Measurements from ENCODE around the gene MPIG6B.
A peak's percentile ranks its signal among the peaks of the same experiment; 100 is the strongest.

MPIG6B gene

DNA sequence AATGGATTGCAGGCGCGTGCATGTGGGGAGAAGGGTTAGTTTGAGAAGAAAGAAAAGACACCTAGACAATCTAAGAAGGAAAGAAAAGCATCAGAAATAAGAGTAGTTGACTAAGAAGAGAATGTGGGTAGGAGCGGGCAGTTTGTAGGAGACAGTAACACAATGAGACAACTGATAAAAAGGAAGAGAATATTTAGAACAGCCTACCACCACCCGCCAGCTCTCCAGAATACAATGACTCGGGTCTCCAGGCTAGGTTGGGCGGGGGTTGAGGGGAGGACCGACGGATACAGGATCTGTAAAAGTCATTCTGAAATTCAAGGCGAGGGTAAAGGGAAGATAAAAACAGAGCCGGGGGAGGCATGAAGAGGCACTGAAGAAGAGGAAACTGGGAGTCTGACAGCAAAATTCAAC is 20.8 kb upstream of the MPIG6B start:
- no peaks in the 10 kb centered on the region for H4K20me1 ChIP-seq (ENCODE audit: insufficient read depth, low read length)
- no peaks in the 10 kb centered on the region for H3K9me3 ChIP-seq (ENCODE audit: insufficient read depth, low read length, severe bottlenecking)
- H3K27me3 ChIP-seq (ENCODE audit: insufficient read depth, low read length, poor library complexity) = no peaks in the 10 kb centered on the region
- peak overlapping the region; percentile 73 for H3K4me2 ChIP-seq (ENCODE audit: insufficient read depth, low read length)
- H3K4me1 ChIP-seq (ENCODE audit: insufficient read depth, low read length) = peaks cover 34% of the 10 kb centered on the region
- H3K79me2 ChIP-seq (ENCODE audit: insufficient read depth, low read length) = peaks cover 44% of the 10 kb centered on the region
- ATAC-seq (ENCODE audit: insufficient read depth, low read depth) (peak; percentile 15), DNase-seq (no peak)
- no peak for TF ChIP-seq EZH2 (IDR thresholded peaks at IDR 0.05; ENCODE audit: borderline replicate concordance, low read depth, low read length, severe bottlenecking)
- TF ChIP-seq, protein P1, sequence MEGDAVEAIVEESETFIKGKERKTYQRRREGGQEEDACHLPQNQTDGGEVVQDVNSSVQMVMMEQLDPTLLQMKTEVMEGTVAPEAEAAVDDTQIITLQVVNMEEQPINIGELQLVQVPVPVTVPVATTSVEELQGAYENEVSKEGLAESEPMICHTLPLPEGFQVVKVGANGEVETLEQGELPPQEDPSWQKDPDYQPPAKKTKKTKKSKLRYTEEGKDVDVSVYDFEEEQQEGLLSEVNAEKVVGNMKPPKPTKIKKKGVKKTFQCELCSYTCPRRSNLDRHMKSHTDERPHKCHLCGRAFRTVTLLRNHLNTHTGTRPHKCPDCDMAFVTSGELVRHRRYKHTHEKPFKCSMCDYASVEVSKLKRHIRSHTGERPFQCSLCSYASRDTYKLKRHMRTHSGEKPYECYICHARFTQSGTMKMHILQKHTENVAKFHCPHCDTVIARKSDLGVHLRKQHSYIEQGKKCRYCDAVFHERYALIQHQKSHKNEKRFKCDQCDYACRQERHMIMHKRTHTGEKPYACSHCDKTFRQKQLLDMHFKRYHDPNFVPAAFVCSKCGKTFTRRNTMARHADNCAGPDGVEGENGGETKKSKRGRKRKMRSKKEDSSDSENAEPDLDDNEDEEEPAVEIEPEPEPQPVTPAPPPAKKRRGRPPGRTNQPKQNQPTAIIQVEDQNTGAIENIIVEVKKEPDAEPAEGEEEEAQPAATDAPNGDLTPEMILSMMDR (IDR thresholded peaks at IDR 0.05; ENCODE audit: borderline replicate concordance, extremely low read depth, low read length, poor library complexity, severe bottlenecking) = no peak
- H3K4me3 ChIP-seq (ENCODE audit: low read depth in 1 of 2, low read length in 2 of 2) = peak overlapping the region; percentile 82 to 91
- H2AFZ ChIP-seq (ENCODE audit: low read depth, low read length) = peak overlapping the region; percentile 76
- peaks cover 33% of the 10 kb centered on the region for H3K36me3 ChIP-seq (ENCODE audit: insufficient read depth, low read length)
- peak overlapping the region; percentile 84 for H3K9ac ChIP-seq (ENCODE audit: low read depth, low read length)
- H3K27ac ChIP-seq (ENCODE audit: low read length) = peak overlapping the region; percentile 93

DNA sequence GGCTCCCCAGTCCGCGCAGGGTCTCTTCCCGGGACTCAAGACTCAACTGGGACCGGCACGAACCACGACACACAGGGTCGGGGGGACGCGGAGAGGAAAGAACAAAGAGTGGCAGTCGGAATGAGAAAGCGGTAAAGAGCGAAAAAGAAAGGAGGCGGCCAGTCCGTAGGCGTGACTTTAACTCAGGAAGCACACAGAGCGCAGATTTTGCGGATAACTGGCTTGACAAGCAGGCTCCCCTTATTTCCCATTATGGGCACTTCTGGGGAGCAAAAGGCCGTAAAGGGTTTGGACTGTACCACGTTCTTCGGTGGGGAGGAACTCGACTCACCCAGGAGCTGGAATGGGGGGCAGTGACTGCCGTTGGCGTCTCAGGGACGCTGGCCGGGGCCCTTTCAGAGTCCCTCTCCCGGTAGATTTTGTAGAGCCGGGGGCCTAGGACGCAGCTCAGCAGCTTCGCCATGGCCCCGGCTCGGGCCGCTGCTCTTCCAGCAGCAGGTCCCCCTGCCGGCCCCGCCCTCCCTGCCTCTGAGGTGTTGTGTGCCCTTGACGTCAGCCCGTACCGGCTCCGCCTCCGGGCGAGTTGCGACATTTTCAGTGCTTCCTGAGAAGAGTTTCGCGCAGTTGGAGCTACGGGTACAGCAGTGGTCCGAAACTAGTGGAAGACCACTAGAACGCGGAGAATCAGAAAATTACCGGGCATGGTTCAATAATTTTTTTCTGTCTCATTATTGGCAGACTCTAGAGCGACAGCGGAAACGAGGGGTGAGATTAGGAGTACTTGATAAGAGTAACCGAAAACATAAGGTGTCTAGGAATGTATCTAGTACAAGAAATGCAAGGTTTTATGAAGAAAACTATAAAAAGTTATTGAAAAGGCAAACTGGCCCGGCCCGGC is 20.1 kb upstream of the MPIG6B start, which contains the start of gene ABHD16A:
ABHD16A (minus strand) TSS at position 506 of the 898 bp plus-strand sequence; CDS start at position 463, 43 bp downstream.
- ATAC-seq (ENCODE audit: insufficient read depth, low read depth) (peak; percentile 92), DNase-seq (peak; percentile 99)
- TF ChIP-seq EZH2 (IDR thresholded peaks at IDR 0.05; ENCODE audit: borderline replicate concordance, low read depth, low read length, severe bottlenecking) = no peak
- TF ChIP-seq, protein P1 (IDR thresholded peaks at IDR 0.05; ENCODE audit: borderline replicate concordance, extremely low read depth, low read length, poor library complexity, severe bottlenecking) = no peak
- no peaks in the 10 kb centered on the region for H4K20me1 ChIP-seq (ENCODE audit: insufficient read depth, low read length)
- H3K36me3 ChIP-seq (ENCODE audit: insufficient read depth, low read length) = peaks cover 28% of the 10 kb centered on the region
- H3K27me3 ChIP-seq (ENCODE audit: insufficient read depth, low read length, poor library complexity) = no peaks in the 10 kb centered on the region
- H3K27ac ChIP-seq (ENCODE audit: low read length) = peak within 1 kb of the TSS; percentile 93
- peak within 1 kb of the TSS; percentile 73 for H3K4me2 ChIP-seq (ENCODE audit: insufficient read depth, low read length)
- H3K4me3 ChIP-seq (ENCODE audit: low read depth in 1 of 2, low read length in 2 of 2) = peak within 1 kb of the TSS; percentile 82 to 91
- H3K79me2 ChIP-seq (ENCODE audit: insufficient read depth, low read length) = peaks cover 42% of the 10 kb centered on the region
- no peaks in the 10 kb centered on the region for H3K9me3 ChIP-seq (ENCODE audit: insufficient read depth, low read length, severe bottlenecking)
- peaks cover 34% of the 10 kb centered on the region for H3K4me1 ChIP-seq (ENCODE audit: insufficient read depth, low read length)
- H3K9ac ChIP-seq (ENCODE audit: low read depth, low read length) = peak within 1 kb of the TSS; percentile 84
- H2AFZ ChIP-seq (ENCODE audit: low read depth, low read length) = peak within 1 kb of the TSS; percentile 81

DNA sequence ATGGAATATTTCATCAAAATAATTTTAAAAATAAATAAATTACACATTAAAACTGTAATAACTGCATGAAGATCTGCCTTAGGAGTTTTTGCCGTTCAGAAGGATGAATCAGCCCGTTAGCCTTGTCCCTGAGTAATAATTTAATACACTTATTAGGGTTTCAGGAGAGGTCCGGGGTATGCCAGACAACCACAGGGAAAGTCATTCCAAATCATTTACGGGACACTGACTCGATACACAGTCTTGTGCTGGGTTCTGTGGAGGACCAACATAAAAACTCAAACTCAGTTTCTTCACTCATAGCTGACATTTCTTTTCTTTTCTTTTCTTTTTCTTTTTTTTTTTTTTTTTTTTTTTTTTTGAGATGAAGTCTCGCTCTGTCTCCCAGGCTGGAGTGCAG is 17.2 kb upstream of the MPIG6B start:
- Histone ChIP-seq H2AFZ (ENCODE audit: low read depth, low read length) (no peak overlapping the region), H3K36me3 (ENCODE audit: insufficient read depth, low read length) (peaks cover 9% of the 10 kb centered on the region), H3K27ac (ENCODE audit: low read length) (no peak overlapping the region), H4K20me1 (ENCODE audit: insufficient read depth, low read length) (no peaks in the 10 kb centered on the region), H3K9me3 (ENCODE audit: insufficient read depth, low read length, severe bottlenecking) (no peaks in the 10 kb centered on the region), H3K9ac (ENCODE audit: low read depth, low read length) (no peak overlapping the region), H3K79me2 (ENCODE audit: insufficient read depth, low read length) (peaks cover 21% of the 10 kb centered on the region), H3K4me2 (ENCODE audit: insufficient read depth, low read length) (no peak overlapping the region), H3K4me1 (ENCODE audit: insufficient read depth, low read length) (peaks cover 23% of the 10 kb centered on the region), H3K4me3 (ENCODE audit: low read depth in 1 of 2, low read length in 2 of 2) (no peak overlapping the region), H3K27me3 (ENCODE audit: insufficient read depth, low read length, poor library complexity) (no peaks in the 10 kb centered on the region)
- TF ChIP-seq, protein P1 (IDR thresholded peaks at IDR 0.05; ENCODE audit: borderline replicate concordance, extremely low read depth, low read length, poor library complexity, severe bottlenecking) = no peak
- TF ChIP-seq EZH2 (IDR thresholded peaks at IDR 0.05; ENCODE audit: borderline replicate concordance, low read depth, low read length, severe bottlenecking) = no peak
- DNase-seq (no peak), ATAC-seq (ENCODE audit: insufficient read depth, low read depth) (no peak)
